HPDE6-E6E7 (cell line): ENCODE measurements around the gene SLC9A9.

Source experiments
- DNase-seq: peaks from one replicate; pipeline ENCODE4 v3.0.0; 2011; ENCODE audit warnings: missing footprints; ENCODE audit errors: extremely low spot score

The SLC9A9 gene

DNA sequence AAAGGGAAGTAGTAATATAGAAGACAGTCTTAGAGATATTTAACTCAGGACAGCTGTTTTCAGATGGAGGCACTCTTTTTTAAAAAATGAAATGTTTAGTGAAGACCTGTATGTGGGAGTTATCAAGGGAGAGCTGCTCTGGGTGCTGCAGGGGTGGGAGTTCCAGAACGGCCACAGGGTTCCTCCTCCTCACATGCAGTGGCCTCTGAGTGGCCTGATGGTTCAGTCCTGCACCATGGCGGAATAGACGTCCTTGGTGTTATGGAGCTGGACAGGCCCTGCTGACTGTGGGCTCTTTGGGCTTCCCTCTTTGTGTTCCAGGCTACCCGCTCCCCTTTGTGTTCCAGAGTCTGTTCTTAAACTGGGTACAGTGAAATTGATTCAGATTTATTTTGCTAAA is 602.6 kb downstream of the SLC9A9 start:
- DNase-seq, result no peak

DNA sequence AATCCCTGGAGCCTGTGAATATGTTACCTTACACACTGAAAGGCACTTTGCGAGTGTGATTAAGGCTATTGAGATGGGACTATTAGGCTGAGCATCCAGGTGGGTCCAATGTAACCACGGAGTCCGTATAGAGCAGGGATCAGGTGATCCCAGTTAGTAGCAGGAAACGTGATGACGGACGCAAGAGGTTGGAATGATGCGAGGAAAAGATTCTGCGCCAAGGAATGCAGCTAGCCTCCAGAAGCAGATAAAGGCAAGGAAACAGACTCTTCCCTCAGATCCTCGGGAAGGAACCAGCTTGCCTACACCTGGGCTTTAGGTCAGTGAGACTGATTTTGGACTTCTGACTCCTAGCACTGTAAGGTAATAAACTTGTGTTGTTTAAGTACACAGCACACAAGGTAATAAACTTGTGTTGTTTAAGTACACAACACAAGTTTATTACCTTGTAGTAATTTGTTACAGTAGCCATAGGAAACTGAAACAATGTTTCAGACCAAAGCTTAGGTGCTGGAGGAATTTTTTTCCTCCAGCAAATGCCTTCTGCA is 603.7 kb downstream of the SLC9A9 start:
- no peak for DNase-seq

DNA sequence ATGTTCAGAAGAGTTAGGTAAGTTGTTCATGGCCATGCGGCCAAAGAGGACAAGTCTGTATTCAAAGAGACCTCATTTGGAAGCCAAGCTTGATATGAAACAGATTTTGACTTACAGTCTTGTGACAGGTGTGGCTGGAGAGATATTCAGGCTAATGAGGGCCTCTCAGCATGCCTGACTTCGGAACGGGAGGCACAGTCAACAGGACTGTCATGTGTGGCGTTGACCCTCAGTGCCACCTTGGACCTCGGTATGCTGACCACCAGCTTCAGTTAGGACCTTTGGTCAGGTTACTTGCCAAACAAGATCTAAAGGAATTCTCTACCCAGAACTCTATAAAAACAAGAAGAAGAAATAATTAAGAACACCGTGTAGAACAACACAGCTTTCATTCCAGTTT is 604.6 kb downstream of the SLC9A9 start:
- DNase-seq, result no peak

DNA sequence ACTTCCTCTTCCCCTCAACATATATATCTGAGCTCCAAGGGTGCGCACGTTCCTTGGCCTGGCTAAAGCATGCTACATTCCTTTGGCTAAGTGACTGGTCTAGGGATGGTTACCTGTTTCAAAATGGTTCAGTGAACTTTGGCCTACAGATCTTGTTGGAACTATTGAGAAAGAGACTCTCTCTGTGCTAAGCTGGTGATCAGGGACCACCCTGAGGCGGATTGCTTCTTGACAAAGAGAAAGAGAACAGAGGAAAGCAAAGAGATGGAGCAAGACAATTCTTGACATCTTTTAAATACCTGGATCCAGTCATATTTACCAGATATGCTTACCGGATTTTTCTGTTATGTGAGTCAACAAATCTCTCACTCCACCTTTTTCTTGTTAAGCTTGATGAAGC is 605.6 kb downstream of the SLC9A9 start:
- DNase-seq, result no peak

DNA sequence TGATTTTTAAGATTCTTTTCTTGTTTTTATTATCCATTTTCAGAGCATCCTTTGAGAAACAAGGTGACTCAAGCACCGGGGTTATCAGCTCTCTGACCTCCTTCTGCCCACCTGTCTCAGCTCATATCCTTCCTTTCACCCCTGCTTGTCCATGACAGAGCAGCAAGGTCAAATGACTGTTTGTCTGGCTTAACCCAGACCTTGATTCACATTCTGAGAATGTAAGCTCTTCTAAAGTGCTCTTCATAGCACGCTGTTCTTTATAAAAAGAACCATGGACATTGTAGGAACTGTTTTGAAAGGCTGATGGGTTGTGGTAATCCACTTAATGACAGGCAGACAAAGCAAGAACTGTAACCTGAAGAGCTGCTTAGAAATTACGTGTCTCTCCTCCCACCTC is 606.2 kb downstream of the SLC9A9 start:
- no peak for DNase-seq

DNA sequence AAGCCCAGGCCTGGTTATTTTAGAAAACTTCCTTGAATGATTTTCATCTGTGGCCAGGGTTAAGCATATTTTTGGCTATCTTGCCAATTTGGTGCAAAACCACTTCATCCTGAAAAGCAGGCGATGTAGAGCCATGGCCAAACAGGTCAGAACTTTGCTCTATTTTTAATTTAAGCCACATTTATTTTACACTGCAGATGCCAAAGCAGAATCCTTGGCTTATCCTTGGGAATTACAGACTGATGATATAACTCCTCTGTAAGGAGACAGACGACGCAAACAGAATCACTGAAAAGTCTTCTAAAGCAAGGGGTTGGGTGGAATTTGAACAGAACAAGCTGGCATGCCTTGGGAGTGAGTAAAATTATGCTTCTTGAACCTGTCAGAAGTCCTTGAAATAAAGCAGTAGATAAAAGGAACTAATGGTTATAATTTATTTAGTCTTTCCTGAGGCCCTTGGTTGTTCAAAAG is 606.8 kb downstream of the SLC9A9 start:
- no peak for DNase-seq

DNA sequence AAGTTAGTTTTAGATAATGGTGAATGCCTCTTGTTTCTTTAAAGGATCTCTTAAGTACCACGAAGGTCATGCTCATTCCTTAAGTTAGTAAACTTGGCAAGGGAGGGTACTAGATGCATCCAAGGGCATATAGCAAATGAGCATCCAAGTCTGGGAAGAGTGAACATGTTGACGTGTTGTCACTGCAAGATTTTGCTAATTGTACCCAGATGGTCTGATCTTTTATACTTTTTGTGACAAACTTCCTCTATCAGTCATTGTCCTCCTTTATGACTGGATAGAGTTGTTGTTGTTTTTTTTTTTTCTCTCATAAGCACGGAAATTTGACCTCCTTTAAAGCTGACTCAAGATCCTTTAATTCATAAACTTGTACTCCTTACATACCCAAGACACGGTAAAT is 607.4 kb downstream of the SLC9A9 start:
- DNase-seq, result no peak

DNA sequence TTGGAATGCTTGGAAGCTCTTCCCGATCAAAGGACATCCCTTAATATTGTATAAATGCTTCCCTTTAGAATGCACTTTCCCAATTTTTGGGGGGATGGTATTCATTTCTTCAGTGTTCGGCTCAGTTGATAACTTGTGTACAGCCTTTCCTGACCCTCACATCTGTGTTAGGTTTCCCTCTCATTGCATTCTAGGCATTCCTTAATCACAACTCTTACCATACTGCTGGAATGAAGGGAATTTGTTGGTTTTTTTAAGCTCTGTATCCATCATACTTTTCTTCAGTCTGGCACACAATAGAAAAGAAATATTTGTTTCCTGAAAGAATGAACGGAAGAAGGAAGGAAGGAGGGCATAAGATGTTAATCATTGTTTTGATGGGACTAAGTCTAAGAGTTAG is 609.2 kb downstream of the SLC9A9 start:
- DNase-seq, result no peak

DNA sequence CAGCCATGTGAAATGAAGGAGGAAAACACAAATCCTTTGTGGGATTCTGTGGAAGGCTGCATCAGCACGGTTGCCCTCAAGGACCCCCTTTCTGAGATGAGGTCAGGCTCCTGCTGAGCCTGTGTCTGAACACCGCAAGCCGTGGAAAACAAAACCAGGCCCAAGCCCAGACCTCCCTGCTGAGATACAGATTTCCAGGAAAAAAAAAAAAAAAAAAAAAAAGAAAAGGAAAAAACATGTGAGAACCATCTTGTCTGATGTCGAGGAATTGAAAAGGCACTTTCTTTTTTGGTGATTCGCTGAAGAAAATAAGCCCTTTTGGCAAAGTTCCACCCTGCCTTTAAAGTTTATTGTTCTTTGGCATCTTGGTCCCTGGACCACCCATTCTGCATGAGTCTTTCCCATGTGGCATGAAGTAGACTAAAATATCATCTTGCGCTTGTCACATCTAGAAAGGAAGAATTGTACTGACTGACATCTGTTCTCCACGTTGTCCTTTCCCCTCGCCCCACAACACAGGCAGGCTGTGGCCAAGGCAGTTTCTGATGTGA is 611.1 kb downstream of the SLC9A9 start:
- no peak for DNase-seq

DNA sequence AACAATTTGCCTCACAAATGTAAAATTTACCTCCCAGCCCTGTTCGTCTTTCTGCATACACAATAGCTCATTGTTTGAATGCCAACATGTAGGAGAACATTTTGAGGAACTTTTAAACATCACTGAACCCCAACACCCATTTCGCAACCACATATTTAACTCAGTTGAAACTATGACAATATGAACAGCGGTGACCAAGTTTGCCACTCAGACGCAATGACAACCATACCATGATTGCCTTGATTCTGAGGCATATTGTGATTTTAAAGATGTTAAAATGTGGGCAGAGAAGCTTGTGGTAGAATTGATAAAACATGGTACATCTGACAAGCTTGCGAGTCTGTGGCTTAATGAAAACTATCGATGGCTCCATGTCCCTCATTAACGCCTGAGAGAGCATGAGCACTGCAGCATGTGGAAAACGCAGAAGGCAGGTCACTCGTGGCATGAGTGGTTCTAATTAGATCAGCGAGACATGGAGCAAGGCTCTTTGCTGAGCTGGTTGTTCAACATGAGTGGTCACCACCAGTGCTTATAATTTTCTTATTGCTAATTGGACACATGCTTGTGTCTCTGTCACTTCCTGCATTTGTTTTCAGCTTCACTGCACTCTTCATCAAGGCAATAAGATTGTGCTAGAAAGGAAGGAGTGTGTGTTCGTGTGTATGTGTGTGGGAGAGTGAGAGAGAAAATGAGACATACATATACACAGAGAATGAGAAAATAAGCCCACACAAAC is 611.9 kb downstream of the SLC9A9 start:
- DNase-seq, result no peak

DNA sequence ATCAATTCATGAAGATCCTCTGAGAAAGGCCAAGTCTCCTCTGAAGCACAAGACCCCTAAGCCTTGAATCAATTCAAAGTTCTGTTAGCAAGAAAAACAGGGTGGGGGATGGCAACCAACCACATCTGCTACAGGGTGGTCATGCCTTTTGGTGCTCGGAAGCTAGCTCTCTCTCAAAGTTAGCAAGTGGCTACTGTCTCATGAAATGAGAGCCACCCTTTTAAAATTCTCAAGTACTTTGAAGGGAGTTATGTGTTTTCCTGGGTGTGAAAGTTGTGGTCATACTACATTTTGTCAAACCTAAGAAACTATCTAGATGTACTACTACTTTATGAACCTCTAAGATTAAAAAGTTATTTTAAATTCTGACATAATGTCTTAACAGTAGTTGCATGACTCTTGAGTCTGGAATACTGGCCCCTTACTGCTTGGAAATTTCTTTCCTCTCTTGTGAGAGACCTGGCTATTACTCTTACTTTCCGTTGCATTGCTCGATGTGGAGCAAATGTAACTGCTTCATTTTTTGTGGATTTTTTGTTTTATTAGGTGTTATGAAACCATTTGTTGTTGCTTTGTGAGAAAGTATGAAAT is 612.6 kb downstream of the SLC9A9 start:
- no peak for DNase-seq

DNA sequence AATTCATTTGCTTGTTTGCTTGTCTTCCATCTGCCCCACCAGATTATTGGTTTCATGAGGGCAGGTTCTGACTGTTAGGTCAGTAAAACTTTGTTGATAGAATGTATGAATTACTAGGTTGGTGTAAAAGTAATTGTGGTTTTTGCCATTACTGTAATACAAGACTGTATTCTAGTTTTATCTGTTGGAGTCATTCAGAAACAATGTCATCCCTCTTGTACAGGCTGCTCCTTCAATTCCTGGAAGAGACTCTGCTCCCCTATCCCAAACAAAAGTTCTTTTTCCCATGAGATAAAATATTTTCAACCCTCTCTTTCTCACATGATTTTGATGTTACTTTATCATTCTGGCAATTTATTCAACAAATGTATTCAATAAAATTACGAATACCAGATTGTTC is 613.7 kb downstream of the SLC9A9 start:
- no peak for DNase-seq

DNA sequence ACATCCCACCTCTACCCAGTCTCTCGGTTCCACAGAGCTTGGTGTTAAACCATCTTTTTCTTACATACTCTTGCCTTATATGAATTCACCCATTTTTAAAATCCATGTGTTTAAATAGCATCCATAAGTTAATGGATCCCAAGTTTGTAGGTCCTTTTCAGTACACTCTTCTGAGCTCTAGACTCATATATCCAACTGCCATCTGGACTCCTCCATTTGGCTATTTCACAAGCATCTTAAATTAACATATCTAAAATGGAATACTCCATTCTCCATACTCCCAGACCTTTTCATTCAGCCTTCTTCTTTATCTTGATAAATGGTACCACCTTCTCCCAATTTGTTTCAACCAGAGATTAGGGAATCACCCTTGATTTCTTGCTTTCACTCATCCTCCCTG is 615.3 kb downstream of the SLC9A9 start:
- DNase-seq, result no peak

DNA sequence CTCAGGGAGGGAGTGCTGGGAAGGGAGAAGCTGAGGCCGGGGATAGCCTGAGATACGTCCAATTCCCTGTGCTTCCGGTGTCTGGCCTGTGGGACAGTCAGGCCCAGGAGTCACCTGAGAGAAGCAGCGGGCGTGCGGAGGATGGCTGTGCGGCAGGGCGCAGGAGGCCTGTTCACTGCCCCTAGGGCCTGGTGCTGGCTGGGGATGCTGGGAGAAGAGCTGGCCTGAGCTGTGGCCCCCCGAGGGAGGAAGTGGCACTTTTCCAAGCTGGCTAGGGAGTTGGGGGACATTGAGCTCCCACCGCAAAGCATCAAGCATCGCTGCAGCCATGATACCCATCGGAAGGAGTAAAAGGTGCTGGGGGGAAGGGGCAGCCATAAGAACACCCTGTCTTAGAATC is 619.9 kb downstream of the SLC9A9 start:
- DNase-seq, result no peak

DNA sequence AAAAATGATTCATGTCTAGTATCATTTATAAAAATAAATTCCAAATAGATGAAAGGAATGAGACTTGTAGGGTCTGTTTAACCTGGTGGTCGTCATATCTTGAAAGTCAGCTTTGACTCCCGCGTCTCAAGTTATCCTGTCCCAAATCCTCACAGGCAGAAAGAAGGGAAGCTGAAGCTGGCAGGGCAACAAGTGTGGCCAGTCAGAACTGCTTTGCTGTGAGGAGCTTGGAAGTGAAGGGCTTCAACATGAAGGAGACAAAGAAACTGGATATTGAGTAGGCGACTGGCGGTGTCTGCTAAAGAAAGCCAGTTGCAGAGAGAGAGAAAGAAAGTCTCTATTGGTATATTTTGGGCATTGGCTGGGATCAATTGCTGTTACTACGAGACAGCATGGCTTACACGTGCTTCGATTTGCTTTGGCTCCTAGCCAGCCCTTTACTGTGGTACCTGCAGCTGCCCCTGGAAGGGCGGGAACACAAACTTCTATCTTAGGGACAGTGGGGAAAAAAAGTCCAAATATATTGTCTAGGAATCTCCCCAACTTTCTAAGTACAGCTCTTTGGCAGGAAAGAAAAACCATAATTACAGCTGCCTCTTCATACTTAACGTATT is 621.5 kb downstream of the SLC9A9 start:
- DNase-seq, result no peak

DNA sequence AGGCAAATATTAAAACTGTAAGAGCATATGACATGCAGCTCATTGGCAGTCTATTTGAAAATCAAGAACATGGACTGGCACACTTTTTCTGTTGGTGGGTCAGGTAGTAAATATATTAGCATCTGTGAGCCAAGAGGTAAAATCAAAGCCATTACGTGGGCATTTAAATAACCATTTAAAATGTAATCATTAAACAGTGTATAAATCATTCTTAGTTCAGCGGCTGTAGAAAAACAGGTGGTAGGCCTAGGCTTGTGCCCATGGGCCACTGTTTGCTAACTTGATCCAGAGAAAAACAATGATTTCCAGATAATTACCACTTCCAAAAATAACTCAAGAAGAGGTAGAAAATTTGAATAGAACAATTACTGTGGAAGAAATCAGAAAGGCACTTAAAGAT is 623.6 kb downstream of the SLC9A9 start:
- no peak for DNase-seq

DNA sequence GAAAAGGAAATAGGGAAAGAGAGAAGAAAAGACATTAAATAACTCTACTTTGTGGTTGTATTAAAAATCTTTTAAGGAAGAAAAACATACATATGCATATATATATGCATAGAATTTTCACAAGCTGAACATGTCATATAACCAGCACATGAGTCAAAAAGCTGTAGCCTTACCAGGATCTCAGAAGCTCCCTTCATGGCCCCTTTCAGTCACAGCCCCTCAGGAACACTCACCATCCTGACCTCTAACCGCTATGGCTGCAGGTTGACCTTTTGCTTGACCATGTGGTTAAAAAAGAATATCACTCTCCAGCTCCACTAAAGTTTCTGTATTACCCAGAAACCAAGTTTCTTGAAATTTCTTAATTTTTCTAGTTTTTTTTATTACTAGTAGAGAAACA is 625.3 kb downstream of the SLC9A9 start:
- DNase-seq, result no peak

DNA sequence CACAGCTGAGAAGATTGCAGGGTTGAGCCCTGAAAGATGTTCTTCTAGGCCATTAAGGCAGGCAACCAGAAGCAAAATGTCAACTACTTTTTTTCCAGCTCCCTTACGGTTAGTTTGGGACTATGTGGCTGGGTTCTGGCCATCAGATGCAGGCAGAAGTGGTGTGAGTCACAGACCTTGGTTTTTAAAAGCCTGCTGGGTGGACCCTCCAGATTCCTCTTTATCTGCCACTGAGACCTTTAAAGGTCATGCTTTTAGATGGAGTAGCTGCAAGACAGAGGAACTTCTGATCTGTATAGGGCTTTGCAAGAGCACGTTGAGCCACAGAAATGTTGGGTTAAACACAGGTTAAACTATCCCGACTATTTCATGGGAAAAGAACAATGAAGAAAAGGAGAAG is 625.8 kb downstream of the SLC9A9 start:
- no peak for DNase-seq

DNA sequence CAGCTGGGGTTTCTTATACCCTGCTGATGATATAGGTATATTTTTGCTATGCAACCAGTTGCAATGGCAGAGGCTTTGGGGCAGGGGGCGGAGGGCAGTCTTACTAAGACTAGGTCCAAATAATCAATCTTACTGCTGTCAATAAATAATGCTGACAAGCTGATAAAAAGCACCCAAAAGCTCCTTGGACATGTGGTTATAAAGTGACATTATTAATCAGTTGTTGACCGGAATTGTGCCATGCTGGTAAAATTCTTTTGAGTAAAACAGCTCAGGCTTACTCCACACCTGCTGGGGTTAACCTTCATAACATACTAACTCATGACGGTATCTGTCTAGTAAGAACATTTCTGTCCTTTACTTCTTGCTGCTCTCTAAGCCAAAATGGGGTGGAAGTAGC is 626.8 kb downstream of the SLC9A9 start:
- no peak for DNase-seq

DNA sequence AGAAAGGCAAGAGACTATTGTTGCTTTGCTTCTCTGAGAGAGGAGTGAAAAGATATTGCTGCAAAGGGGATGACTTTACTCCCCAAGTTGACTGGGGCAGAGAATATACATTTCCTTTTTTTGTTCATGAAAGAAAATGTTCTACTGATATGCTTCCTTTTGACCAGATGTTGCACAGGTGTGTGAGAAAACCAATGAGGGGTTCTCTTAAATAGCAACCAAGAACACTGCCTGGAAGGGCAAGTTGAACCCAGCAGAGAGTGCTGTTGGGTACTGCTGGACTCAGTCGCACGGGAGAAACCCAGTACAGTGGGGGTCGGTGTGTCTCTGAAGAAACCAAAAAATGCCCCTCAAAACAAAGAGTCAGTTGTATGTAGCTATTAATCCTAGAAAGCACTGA is 627.5 kb downstream of the SLC9A9 start:
- DNase-seq, result no peak

DNA sequence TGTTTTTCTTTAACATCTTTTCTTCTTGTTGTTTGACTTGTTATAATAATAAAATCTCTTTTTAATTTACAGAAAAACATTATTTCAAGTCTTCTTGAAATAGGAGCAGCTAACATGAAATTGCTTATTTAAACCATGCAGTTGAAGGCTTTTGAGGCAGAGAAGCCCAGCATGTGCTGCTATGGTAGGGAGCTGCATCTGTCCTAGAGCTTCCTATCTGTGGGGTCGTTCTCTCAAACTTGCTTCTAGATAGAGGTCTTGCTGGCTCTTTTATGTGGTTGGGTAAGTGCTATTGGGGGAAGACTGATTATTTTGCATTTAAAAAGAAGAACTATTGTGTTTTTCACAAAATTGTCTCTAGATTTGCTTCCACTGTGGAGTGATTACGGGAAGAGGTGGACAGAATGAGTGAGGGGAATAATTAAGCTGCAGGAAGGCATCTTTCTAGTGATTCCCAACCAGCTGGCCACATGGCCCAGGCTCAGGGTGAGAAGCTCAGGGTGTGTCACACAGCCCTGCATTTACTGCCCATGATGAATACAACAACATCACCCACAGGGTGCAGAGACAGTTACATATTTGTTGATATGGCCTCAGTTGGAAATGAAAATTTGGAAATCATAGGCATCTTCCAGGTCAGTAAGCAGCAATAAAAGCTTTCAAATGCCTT is 630.0 kb downstream of the SLC9A9 start:
- no peak for DNase-seq

DNA sequence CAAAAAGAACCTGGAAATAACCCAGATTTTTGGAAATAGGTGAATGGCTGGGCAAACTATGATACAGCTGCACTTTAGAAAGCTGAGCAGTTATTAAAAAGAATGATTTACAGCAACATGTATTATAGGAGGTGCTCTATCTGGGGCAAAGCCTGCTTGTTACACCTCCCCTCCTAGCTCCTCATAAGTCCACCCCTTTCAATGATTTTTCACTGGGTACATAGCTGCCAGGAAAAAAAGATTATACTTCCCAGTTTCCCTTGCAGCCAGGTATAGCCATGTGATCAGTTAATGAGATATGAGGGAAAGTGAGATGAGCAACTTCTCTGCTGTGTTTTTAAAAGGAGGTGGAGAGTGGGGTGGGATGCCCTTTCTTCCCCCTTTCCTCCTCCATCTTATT is 631.0 kb downstream of the SLC9A9 start:
- no peak for DNase-seq
